Endodermal cell (in vitro differentiated cells): ENCODE results near the gene MAPK1. TPM values are rescaled to one million over a fixed set of nuclear protein-coding genes. Genes with fewer than 3 reads are reported as not detected.
"Not testable (repeated sequence)": the region's sequence is repeated elsewhere in the genome, so short reads cannot be mapped to it uniquely, and the experiment has no call there.

Source experiments
- DNase-seq: peaks from one replicate; pipeline ENCODE4 v3.0.0-alpha.2; 2017
- H3K27ac ChIP-seq: 2 replicates; pipeline ENCODE4 v1.5.1; 2013; ENCODE audit warnings: mild to moderate bottlenecking, low read depth, low read length, moderate library complexity
- H3K27me3 ChIP-seq: 2 replicates; pipeline ENCODE4 v1.6.1; 2013; ENCODE audit warnings: mild to moderate bottlenecking, low read length, moderate library complexity; ENCODE audit not compliant: insufficient read depth, control insufficient read depth, poor library complexity, severe bottlenecking
- H3K36me3 ChIP-seq: 2 replicates; pipeline ENCODE4 v1.7.0; 2013; ENCODE audit warnings: mild to moderate bottlenecking, low read length, moderate library complexity; ENCODE audit not compliant: control insufficient read depth, insufficient read depth
- H3K4me1 ChIP-seq: one replicate; pipeline ENCODE4 v1.7.0; 2013; ENCODE audit warnings: low read length; ENCODE audit not compliant: control insufficient read depth, insufficient read depth
- H3K4me3 ChIP-seq: 2 replicates; pipeline ENCODE4 v1.5.1; 2013; ENCODE audit warnings: mild to moderate bottlenecking, low read length, moderate library complexity
- H3K9ac ChIP-seq: 2 replicates; pipeline ENCODE4 v1.6.1; 2013; ENCODE audit warnings: mild to moderate bottlenecking, low read length, moderate library complexity; ENCODE audit not compliant: poor library complexity, severe bottlenecking; ENCODE audit errors: extremely low read depth
- H3K9me3 ChIP-seq: 2 replicates; pipeline ENCODE4 v1.6.1; 2013; ENCODE audit warnings: mild to moderate bottlenecking, low read length, moderate library complexity; ENCODE audit not compliant: control insufficient read depth
- H3K27ac Mint-ChIP-seq: 2 replicates; pipeline ENCODE4 v1.8.0; 2020; ENCODE audit warnings: mixed read lengths
- H3K27me3 Mint-ChIP-seq: 2 replicates; pipeline ENCODE4 v1.8.0; 2021; ENCODE audit warnings: mild to moderate bottlenecking, mixed read lengths; ENCODE audit not compliant: insufficient read depth
- H3K36me3 Mint-ChIP-seq: 2 replicates; pipeline ENCODE4 v1.8.0; 2020; ENCODE audit warnings: low read depth, mixed read lengths
- H3K4me1 Mint-ChIP-seq: 2 replicates; pipeline ENCODE4 v1.8.0; 2020; ENCODE audit warnings: mixed read lengths
- H3K4me3 Mint-ChIP-seq: 2 replicates; pipeline ENCODE4 v1.8.0; 2020; ENCODE audit warnings: mild to moderate bottlenecking, moderate library complexity, mixed read lengths
- H3K9me3 Mint-ChIP-seq: 2 replicates; pipeline ENCODE4 v1.8.0; 2020; ENCODE audit warnings: mild to moderate bottlenecking, mixed read lengths
- WGBS, 2 experiments: methylation state at CpG; one replicate each; pipeline versions ENCODE4 v1.1.5 to v1.1.7; 2013; ENCODE audit warnings: missing lambda C conversion rate in 2 of 2, mixed read lengths in 1 of 2; ENCODE audit not compliant: insufficient coverage in 1 of 2, insufficient read length in 1 of 2; 5-methylcytosine and 5-hydroxymethylcytosine counted together
- total RNA-seq, 2 donors: library from RNA; stranded (reverse); fragmentation: NEBNext Ultra II Directional in 1 of 2; extraction: Animal tissue kit (Norgen Biotek cat#: 25700) in 1 of 2; gene quantifications; 2 replicates in 1 of 2; 3 replicates in 1 of 2; pipeline ENCODE4 v1.2.1, GENCODE V29; 2021
- TF ChIP-seq, protein P1 (sequence below): fragments of 200-600 bp; sonication (generic); conservative IDR thresholded peaks from 2 replicates; pipeline ENCODE4 v1.5.0; 2021; ENCODE audit warnings: antibody characterized with exemption, mild to moderate bottlenecking

Gene MAPK1
- total RNA-seq, 2 donors from 2014 or later = 76.8 to 78.6 TPM

DNA sequence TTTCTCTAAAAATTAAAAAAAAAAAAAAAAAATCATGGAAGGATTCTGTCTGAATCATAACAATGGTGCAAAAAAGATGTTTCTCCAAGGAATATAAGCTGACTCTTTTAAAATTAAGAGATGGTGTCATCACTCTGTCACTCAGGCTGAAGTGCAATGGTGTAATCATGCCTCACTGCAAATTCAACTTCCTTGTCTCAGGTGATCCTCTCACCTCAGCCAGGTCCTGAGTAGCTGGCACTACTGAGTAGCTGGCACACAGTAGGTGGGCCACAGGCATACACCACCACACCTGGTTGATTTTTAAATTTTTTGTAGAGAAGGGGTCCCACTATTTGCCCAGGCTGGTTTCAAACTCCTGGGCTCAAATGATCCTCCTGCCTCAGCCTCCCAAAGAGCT is 77.1 kb downstream of the MAPK1 start:
- H3K36me3 ChIP-seq = peaks cover 60% of the 10 kb centered on the region
- H3K4me3 Mint-ChIP-seq = no peak overlapping the region
- no peaks in the 10 kb centered on the region for H3K4me1 Mint-ChIP-seq
- DNase-seq = no peak
- no peak overlapping the region for H3K9ac ChIP-seq
- no peaks in the 10 kb centered on the region for H3K4me1 ChIP-seq
- H3K27ac ChIP-seq = no peak overlapping the region
- no peak overlapping the region for H3K4me3 ChIP-seq
- H3K27ac Mint-ChIP-seq = no peak overlapping the region
- peaks cover 43% of the 10 kb centered on the region for H3K36me3 Mint-ChIP-seq
- no peaks in the 10 kb centered on the region for H3K27me3 Mint-ChIP-seq
- H3K27me3 ChIP-seq = no peaks in the 10 kb centered on the region
- TF ChIP-seq, protein P1, sequence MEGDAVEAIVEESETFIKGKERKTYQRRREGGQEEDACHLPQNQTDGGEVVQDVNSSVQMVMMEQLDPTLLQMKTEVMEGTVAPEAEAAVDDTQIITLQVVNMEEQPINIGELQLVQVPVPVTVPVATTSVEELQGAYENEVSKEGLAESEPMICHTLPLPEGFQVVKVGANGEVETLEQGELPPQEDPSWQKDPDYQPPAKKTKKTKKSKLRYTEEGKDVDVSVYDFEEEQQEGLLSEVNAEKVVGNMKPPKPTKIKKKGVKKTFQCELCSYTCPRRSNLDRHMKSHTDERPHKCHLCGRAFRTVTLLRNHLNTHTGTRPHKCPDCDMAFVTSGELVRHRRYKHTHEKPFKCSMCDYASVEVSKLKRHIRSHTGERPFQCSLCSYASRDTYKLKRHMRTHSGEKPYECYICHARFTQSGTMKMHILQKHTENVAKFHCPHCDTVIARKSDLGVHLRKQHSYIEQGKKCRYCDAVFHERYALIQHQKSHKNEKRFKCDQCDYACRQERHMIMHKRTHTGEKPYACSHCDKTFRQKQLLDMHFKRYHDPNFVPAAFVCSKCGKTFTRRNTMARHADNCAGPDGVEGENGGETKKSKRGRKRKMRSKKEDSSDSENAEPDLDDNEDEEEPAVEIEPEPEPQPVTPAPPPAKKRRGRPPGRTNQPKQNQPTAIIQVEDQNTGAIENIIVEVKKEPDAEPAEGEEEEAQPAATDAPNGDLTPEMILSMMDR = no peak
- no peaks in the 10 kb centered on the region for H3K9me3 ChIP-seq
- H3K9me3 Mint-ChIP-seq = no peaks in the 10 kb centered on the region

DNA sequence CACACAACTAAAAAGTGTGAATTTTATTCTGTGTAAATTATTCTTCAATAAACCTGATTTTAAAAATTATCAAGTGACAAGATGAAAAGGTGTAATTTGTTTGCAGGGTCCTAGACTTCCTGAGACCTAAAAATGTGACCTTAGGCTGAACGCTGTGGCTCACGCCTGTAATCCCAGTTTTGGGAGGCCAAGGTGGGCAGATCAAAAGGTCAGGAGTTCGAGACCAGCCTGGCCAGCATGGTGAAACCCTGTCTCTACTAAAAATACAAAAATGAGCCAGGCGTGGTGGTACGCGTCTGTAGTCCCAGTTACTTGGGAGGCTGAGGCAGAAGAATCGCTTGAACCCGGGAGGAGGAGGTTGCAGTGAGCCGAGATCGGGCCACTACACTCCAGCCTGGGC is 79.9 kb downstream of the MAPK1 start:
- WGBS, 2 experiments = 97 to 98% methylated on average over 9 to 10 of the region's 10 CpGs
- H3K4me1 Mint-ChIP-seq, H3K9ac ChIP-seq, H3K27me3 ChIP-seq, H3K27ac Mint-ChIP-seq, H3K4me3 Mint-ChIP-seq, H3K27ac ChIP-seq, DNase-seq, H3K4me1 ChIP-seq, H3K9me3 ChIP-seq, H3K9me3 Mint-ChIP-seq, H3K4me3 ChIP-seq, H3K27me3 Mint-ChIP-seq: not testable (repeated sequence)
- peaks cover 63% of the 10 kb centered on the region for H3K36me3 Mint-ChIP-seq
- H3K36me3 ChIP-seq = peaks cover 66% of the 10 kb centered on the region

DNA sequence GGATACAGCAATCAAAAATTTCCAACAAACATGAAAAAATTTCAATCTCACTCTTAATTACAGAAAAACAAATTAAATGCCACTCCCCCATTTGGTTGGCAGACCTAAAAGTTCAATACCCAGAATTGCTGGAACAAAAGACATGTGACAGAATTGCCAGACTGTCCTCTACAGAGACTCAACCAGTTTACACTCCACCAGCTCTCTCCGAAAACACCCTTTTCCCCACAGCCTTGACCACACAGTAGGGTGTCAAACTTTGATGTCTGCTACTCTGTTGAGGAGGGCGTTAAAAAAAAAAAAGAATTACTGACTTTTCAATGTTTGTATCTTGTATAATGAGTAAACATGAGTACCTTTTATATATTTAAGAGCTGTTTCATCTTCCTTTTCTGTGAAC is 87.2 kb downstream of the MAPK1 start:
- Histone ChIP-seq H3K4me1 (no peaks in the 10 kb centered on the region), H3K27me3 (no peaks in the 10 kb centered on the region), H3K4me3 (no peak overlapping the region), H3K9ac (no peak overlapping the region), H3K27ac (no peak overlapping the region), H3K9me3 (no peaks in the 10 kb centered on the region), H3K36me3 (peaks cover 49% of the 10 kb centered on the region)
- Mint-ChIP-seq H3K27me3 (no peaks in the 10 kb centered on the region), H3K4me1 (no peaks in the 10 kb centered on the region), H3K9me3 (no peaks in the 10 kb centered on the region), H3K27ac (no peak overlapping the region), H3K4me3 (no peak overlapping the region), H3K36me3 (peaks cover 38% of the 10 kb centered on the region)
- TF ChIP-seq, protein P1 = no peak
- WGBS, 2 experiments = 90% methylated on average over 2 of the region's 2 CpGs; no CpG with 5 or more reads in 1 of the 2 experiments
- DNase-seq = no peak

DNA sequence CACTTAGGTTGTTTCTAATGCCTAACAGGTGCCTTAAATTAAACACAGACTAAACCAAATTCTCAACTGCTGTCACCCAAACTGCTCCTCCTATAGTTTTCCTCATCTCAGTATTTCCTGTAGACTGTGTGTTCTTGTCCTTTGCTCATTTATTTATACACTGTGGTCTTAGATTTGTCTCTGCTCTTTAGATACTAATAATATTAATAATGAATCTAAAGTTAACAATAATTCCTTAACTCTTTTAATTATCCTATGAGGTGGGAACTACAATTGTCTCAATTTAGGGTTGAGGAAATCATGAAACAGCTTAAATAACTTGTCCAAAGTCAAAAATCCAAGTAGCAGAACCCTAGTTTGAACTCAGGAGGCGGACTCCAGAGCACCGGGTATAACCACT is 88.0 kb downstream of the MAPK1 start:
- H3K4me1 Mint-ChIP-seq = no peaks in the 10 kb centered on the region
- TF ChIP-seq, protein P1 = no peak
- no peak overlapping the region for H3K4me3 Mint-ChIP-seq
- Histone ChIP-seq H3K27ac (no peak overlapping the region), H3K9ac (no peak overlapping the region), H3K36me3 (peaks cover 41% of the 10 kb centered on the region), H3K4me1 (no peaks in the 10 kb centered on the region), H3K9me3 (no peaks in the 10 kb centered on the region), H3K4me3 (no peak overlapping the region), H3K27me3 (no peaks in the 10 kb centered on the region)
- peaks cover 35% of the 10 kb centered on the region for H3K36me3 Mint-ChIP-seq
- WGBS, 2 experiments = 96 to 100% methylated on average over 2 of the region's 2 CpGs
- H3K27ac Mint-ChIP-seq = no peak overlapping the region
- no peaks in the 10 kb centered on the region for H3K9me3 Mint-ChIP-seq
- no peaks in the 10 kb centered on the region for H3K27me3 Mint-ChIP-seq
- no peak for DNase-seq
